Measurements from ENCODE around the gene HOXA9.

Gene HOXA9

GRCh38 chr7:27151931-27152815, 13.2 kb downstream of the HOXA9 start, which contains the start of gene HOXA3:
TSS of gene HOXA3 (minus strand) at chr7:27152583. CDS start at chr7:27110640, 41,943 bp downstream.
- no peak for DNase-seq

GRCh38 chr7:27151341-27151930, 13.9 kb downstream of the HOXA9 start:
- no peak for DNase-seq

GRCh38 chr7:27150568-27151340, 14.6 kb downstream of the HOXA9 start:
- peak; percentile 84 for DNase-seq

GRCh38 chr7:27149842-27150567, 15.3 kb downstream of the HOXA9 start:
- DNase-seq = peak; percentile 64

GRCh38 chr7:27148756-27149641, 16.3 kb downstream of the HOXA9 start:
- DNase-seq = peak; percentile 63

- peak; percentile 79 for DNase-seq
Measured at GRCh38 chr7:27148031-27148755, 17.1 kb downstream of the HOXA9 start.

- peak; percentile 82 for DNase-seq
Measured at GRCh38 chr7:27147199-27148030, 17.9 kb downstream of the HOXA9 start, which contains the start of gene HOXA6. TSS of gene HOXA6 (minus strand) at chr7:27147774. CDS start at chr7:27147749, 25 bp downstream.

GRCh38 chr7:27146491-27147198, 18.7 kb downstream of the HOXA9 start:
- DNase-seq = peak; percentile 82

GRCh38 chr7:27145914-27146412, 19.4 kb downstream of the HOXA9 start:
- no peak for DNase-seq

GRCh38 chr7:27145165-27145913, 20.0 kb downstream of the HOXA9 start:
- no peak for DNase-seq

GRCh38 chr7:27144781-27145164, 20.6 kb downstream of the HOXA9 start:
- DNase-seq = no peak

- DNase-seq = no peak
Measured at GRCh38 chr7:27143950-27144780, 21.2 kb downstream of the HOXA9 start.

- DNase-seq = peak; percentile 94
Measured at GRCh38 chr7:27143023-27143949, 22.1 kb downstream of the HOXA9 start, which contains the start of gene HOXA5. TSS of gene HOXA5 (minus strand) at chr7:27143681. CDS start at chr7:27143607, 74 bp downstream.

- DNase-seq = peak; percentile 56
Measured at GRCh38 chr7:27142580-27143022, 22.7 kb downstream of the HOXA9 start.

GRCh38 chr7:27141923-27142579, 23.3 kb downstream of the HOXA9 start:
- DNase-seq = no peak

Data from NCI-H510A treated with DMSO at 0.1 percent for 48 hours (cell line).